ENCODE measurements around the gene LDLRAP1. TPM values are rescaled to one million over a fixed set of nuclear protein-coding genes. Genes with fewer than 3 reads are reported as not detected.
A peak's percentile ranks its signal among the peaks of the same experiment; 100 is the strongest.

The LDLRAP1 gene
- total and polyA plus RNA-seq, 9 of the 15 experiments (the other 6 are each of a cell fraction or from before 2014, with no cell fraction given), result 0.56 to 29.6 (median 16.2) TPM

GRCh38 chr1:25541889-25542658 lies 1.3 kb upstream of the LDLRAP1 start (continued):
- TF ChIP-seq TSHZ1 (CRISPR knock-in tag; IDR thresholded peaks at IDR 0.05) (no peak), ESRRA (IDR thresholded peaks at IDR 0.05; ENCODE audit: borderline replicate concordance, low read depth) (peak; percentile 59; the same call in 1 of the 2 replicates), BCOR (IDR thresholded peaks at IDR 0.05) (peak; percentile 48; the same call in 1 of the 2 replicates), PPARD (CRISPR knock-in tag; IDR thresholded peaks at IDR 0.05) (no peak), POLR2G (IDR thresholded peaks at IDR 0.05; ENCODE audit: low read depth, low read length) (no peak)

GRCh38 chr1:25543005-25543424 lies 391 bp upstream of the LDLRAP1 start:
- H3K4me2 ChIP-seq (ENCODE audit: insufficient read depth, low read length), result peak overlapping the region; percentile 32
- H3K9me1 ChIP-seq (ENCODE audit: control insufficient read depth, insufficient read depth, low read length), result peaks cover 5% of the 10 kb centered on the region
- in situ Hi-C loops (cut with MboI), result no loop called here
- H3K4me3 ChIP-seq, result peak overlapping the region; percentile 82
- H3K4me1 ChIP-seq (replicated peaks in 1 of 2; ENCODE audit: control insufficient read depth in 2 of 2, insufficient read depth in 2 of 2, low read length in 2 of 2), result peaks cover 28 to 31% of the 10 kb centered on the region in 2 experiments
- no peak overlapping the region for H3K27ac ChIP-seq (ENCODE audit: extremely low read depth, low read depth, low read length)
- DNase-seq (ENCODE audit: extremely low read depth in 1 of 4, low spot score in 3 of 4) (no peak), ATAC-seq (no peak), FAIRE-seq (peak; percentile 15)
- ChIA-PET POLR2A (interaction anchor here (0.6 to 1.2 kb wide), 4 partner anchors 11 to 86 kb away, joined by 3 to 5 read pairs (median 4); no protein-coding TSS in a partner anchor), CTCF (ENCODE audit: low intra/inter-chr PET ratio) (no interaction called here)
- peak overlapping the region in 1 of 2 experiments; percentile 18; a peak in 2 of 4 replicates for H3K9ac ChIP-seq (ENCODE audit: insufficient read depth in 1 of 2, low read depth in 2 of 2, low read length in 2 of 2)
- WGBS (ENCODE audit: insufficient coverage, low coverage, missing lambda C conversion rate), result 7% methylated on average over 6 of the region's 7 CpGs
- H4K20me1 ChIP-seq (replicated peaks; ENCODE audit: control insufficient read depth, insufficient read depth, low read length), result no peaks in the 10 kb centered on the region; the same call in 1 of the 2 replicates
- no peaks in the 10 kb centered on the region for H3K9me3 ChIP-seq (replicated peaks; ENCODE audit: control insufficient read depth, insufficient read depth, low read depth, low read length)
- intact Hi-C loops (cut with micrococcal nuclease), result loop anchor here (5.0 to 10.0 kb wide), 2 partner anchors 152 to 254 kb away; no protein-coding TSS in a partner anchor
- BruUV-seq (replicated peaks), result no TSS peak
- peak overlapping the region; percentile 68 for H2AFZ ChIP-seq (ENCODE audit: low read depth, low read length)
- no peaks in the 10 kb centered on the region for H3K36me3 ChIP-seq (ENCODE audit: control insufficient read depth, insufficient read depth, low read length)
- no peaks in the 10 kb centered on the region for H3K27me3 ChIP-seq (ENCODE audit: control insufficient read depth in 2 of 2, insufficient read depth in 2 of 2, low read length in 2 of 2)
- H3K79me2 ChIP-seq (ENCODE audit: control insufficient read depth, insufficient read depth, low read length), result peaks cover 28% of the 10 kb centered on the region
- TF ChIP-seq TFAP4 (CRISPR knock-in tag; IDR thresholded peaks at IDR 0.05; ENCODE audit: borderline replicate concordance) (peak; percentile 57), CSDE1 (IDR thresholded peaks at IDR 0.05) (no peak), SMAD4 (CRISPR knock-in tag; conservative IDR thresholded peaks at IDR 0.05) (0 out of 2 replicates have a peak, but pooled peaks have one; percentile 9), SETDB1 (IDR thresholded peaks at IDR 0.05; ENCODE audit: low read length) (no peak), RBM39 (optimal IDR thresholded peaks at IDR 0.05; ENCODE audit: low read depth, low read length) (no peak)

Data from K562 (cell line).